ENCODE data around the gene RARRES1.
"Not testable (repeated sequence)": the region's sequence is repeated elsewhere in the genome, so short reads cannot be mapped to it uniquely, and the experiment has no call there.

RARRES1 gene

GRCh38 chr3:158731486-158731885, 771 bp downstream of the RARRES1 start:
- no peak for DNase-seq

- no peak for DNase-seq
Measured at GRCh38 chr3:158728851-158729250, 3.4 kb downstream of the RARRES1 start.

- no peak for DNase-seq
Measured at GRCh38 chr3:158728061-158728377, 4.2 kb downstream of the RARRES1 start.

- peak; percentile 3 for DNase-seq
Measured at GRCh38 chr3:158727206-158728060, 4.8 kb downstream of the RARRES1 start.

GRCh38 chr3:158725348-158726011, 6.8 kb downstream of the RARRES1 start:
- no peak for DNase-seq

- no peak for DNase-seq
Measured at GRCh38 chr3:158723991-158724390, 8.3 kb downstream of the RARRES1 start.

GRCh38 chr3:158722108-158722507, 10.1 kb downstream of the RARRES1 start:
- DNase-seq = no peak

- DNase-seq = no peak
Measured at GRCh38 chr3:158718490-158719170, 13.6 kb downstream of the RARRES1 start.

- DNase-seq = no peak
Measured at GRCh38 chr3:158717576-158717975, 14.7 kb downstream of the RARRES1 start.

GRCh38 chr3:158713094-158713499, 19.2 kb downstream of the RARRES1 start:
- no peak for DNase-seq

- DNase-seq = no peak
Measured at GRCh38 chr3:158712443-158712842, 19.8 kb downstream of the RARRES1 start.

GRCh38 chr3:158711886-158712285, 20.4 kb downstream of the RARRES1 start:
- DNase-seq = no peak

GRCh38 chr3:158710601-158711000, 21.7 kb downstream of the RARRES1 start:
- DNase-seq = no peak

GRCh38 chr3:158709666-158710083, 22.6 kb downstream of the RARRES1 start:
- DNase-seq = no peak

- DNase-seq = no peak
Measured at GRCh38 chr3:158703566-158703965, 28.7 kb downstream of the RARRES1 start.

- DNase-seq = no peak
Measured at GRCh38 chr3:158702815-158703481, 29.3 kb downstream of the RARRES1 start.

GRCh38 chr3:158701420-158702065, 30.7 kb downstream of the RARRES1 start:
- no peak for DNase-seq

- no peak for DNase-seq
Measured at GRCh38 chr3:158700559-158700958, 31.7 kb downstream of the RARRES1 start.

GRCh38 chr3:158696618-158697017, 35.6 kb downstream of the RARRES1 start:
- DNase-seq = no peak

GRCh38 chr3:158693866-158694456, 38.3 kb downstream of the RARRES1 start:
- DNase-seq = not testable (repeated sequence)

- DNase-seq = no peak
Measured at GRCh38 chr3:158685159-158685558, 47.1 kb downstream of the RARRES1 start.

- DNase-seq = no peak
Measured at GRCh38 chr3:158683230-158683962, 48.9 kb downstream of the RARRES1 start.

Data from NK-92 treated with Interleukin-12 subunit alpha and Interleukin-12 subunit beta, amount 100 ng/mL, for 24 hours (cell line).